GM20000 (cell line): ENCODE results near the gene LYRM4.

ENCODE experiments used
- DNase-seq: peaks from one replicate; pipeline ENCODE4 v3.0.0; 2012; ENCODE audit warnings: low spot score
- CTCF ChIP-seq: IDR thresholded peaks from 2 replicates; pipeline ENCODE4 v1.5.1; 2012; ENCODE audit warnings: mild to moderate bottlenecking, control low read depth; ENCODE audit errors: extremely low read depth, missing control alignments

Gene LYRM4

GRCh38 chr6:5110246-5110645, 150.5 kb downstream of the LYRM4 start:
- DNase-seq: no peak
- TF ChIP-seq CTCF: no peak

- DNase-seq: no peak
- TF ChIP-seq CTCF: no peak
Measured at GRCh38 chr6:5109436-5109835, 151.3 kb downstream of the LYRM4 start.

DNA sequence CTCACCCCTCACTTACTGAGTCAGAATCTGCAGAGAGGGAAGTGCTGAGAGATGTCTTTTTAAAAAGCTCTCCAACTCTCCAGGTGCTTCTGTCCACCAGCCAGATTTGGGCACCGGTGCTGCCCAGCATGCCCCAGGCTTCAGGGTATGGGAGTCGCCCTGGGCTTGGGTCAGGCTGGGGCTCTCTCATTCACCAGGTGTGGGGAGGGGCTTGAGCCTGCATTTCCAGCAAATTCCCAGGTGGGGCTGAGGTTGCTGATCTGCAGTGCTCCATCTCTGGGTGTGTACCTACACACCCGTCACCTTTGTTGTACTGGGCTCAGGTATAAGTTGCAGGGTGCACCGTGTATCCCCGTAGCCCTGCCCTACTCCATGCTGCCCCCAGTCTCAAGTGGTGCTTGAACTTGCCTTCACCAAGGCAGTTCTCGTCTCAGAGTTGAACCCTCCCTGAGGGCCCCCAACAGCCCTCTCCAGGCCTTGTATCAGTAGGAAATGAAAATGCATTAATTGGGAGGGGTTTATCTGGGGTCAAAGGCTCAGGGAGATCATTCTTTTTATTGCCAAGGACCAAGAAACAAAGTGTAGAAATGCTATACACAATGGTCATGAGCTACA, 152.1 kb downstream of the LYRM4 start:
- DNase-seq: no peak
- TF ChIP-seq CTCF: no peak

GRCh38 chr6:5108068-5108467, 152.7 kb downstream of the LYRM4 start:
- no peak for TF ChIP-seq CTCF
- no peak for DNase-seq

DNA sequence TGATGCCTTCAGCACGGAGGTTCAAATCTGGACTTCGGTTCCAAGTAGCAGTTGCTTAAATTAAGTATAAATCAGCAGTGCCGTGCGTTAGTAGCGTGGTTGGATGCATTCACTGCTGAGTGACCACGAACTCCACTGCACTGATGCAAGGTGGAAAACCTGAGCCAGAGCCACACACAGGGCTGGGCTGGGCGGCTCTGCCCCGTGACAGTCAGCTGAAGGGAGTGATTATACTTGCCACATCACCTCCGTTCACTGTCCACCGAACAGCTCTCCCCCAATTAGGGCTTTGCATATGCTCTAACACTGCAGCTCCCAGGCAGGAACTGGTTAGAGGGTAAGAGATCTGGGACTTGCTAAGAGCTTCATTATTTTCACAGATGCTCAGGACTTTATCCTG, 153.4 kb downstream of the LYRM4 start:
- TF ChIP-seq CTCF: no peak
- no peak for DNase-seq

GRCh38 chr6:5105146-5105545, 155.6 kb downstream of the LYRM4 start:
- no peak for DNase-seq
- TF ChIP-seq CTCF: no peak

DNA sequence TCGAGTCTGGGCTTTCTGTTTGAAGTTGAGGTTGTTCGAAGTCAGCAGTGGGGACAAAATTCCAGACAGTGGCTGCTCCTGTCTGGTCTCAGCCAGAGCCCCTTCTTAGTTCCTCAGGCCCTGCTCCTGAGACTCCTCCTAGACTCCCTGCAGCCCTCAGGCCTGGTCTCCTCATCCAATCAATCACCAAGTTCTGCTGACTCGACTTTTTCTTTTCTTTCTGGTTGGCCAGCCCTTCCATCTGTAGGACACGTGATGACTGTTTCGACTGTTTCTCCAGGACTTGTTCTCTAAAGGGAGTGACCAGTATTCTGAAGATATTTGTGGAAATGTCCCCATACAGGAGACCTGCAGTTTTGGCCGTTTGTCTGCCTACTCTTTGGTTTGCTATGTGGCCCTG, 156.1 kb downstream of the LYRM4 start:
- DNase-seq: no peak
- no peak for TF ChIP-seq CTCF
